Stimulated activated CD8-positive, alpha-beta memory T cell treated with anti-CD3 and anti-CD28 coated beads, Interleukin-15, amount 100 ng/mL, for 24 hours (primary cell): ENCODE data around the gene BMPR2.
"Not testable (repeated sequence)": the region's sequence is repeated elsewhere in the genome, so short reads cannot be mapped to it uniquely, and the experiment has no call there.

ENCODE experiments used
- DNase-seq: peaks from one replicate; pipeline ENCODE4 v3.0.0-alpha.2; 2020; ENCODE audit warnings: low read depth

BMPR2 gene

GRCh38 chr2:202452744-202453143 is 76.6 kb downstream of the BMPR2 start:
- no peak for DNase-seq

GRCh38 chr2:202454536-202454935 is 78.4 kb downstream of the BMPR2 start:
- no peak for DNase-seq

GRCh38 chr2:202455114-202455513 is 79.0 kb downstream of the BMPR2 start:
- DNase-seq, result no peak

- DNase-seq, result no peak
Measured at GRCh38 chr2:202460119-202460518, 84.0 kb downstream of the BMPR2 start.

- DNase-seq, result no peak
Measured at GRCh38 chr2:202479090-202479489, 103.0 kb downstream of the BMPR2 start.

GRCh38 chr2:202479610-202480009 is 103.5 kb downstream of the BMPR2 start:
- no peak for DNase-seq

GRCh38 chr2:202486351-202486750 is 110.2 kb downstream of the BMPR2 start:
- DNase-seq, result no peak

- no peak for DNase-seq
Measured at GRCh38 chr2:202488671-202489070, 112.5 kb downstream of the BMPR2 start.

GRCh38 chr2:202490479-202490878 is 114.4 kb downstream of the BMPR2 start:
- no peak for DNase-seq

GRCh38 chr2:202491514-202491913 is 115.4 kb downstream of the BMPR2 start:
- DNase-seq, result no peak

- DNase-seq, result no peak
Measured at GRCh38 chr2:202494300-202495229, 118.4 kb downstream of the BMPR2 start.

GRCh38 chr2:202495230-202495604 is 119.1 kb downstream of the BMPR2 start:
- no peak for DNase-seq

- not testable (repeated sequence) for DNase-seq
Measured at GRCh38 chr2:202496835-202497472, 120.8 kb downstream of the BMPR2 start.

GRCh38 chr2:202497473-202497866 is 121.3 kb downstream of the BMPR2 start:
- not testable (repeated sequence) for DNase-seq

- not testable (repeated sequence) for DNase-seq
Measured at GRCh38 chr2:202499841-202500240, 123.7 kb downstream of the BMPR2 start.

- not testable (repeated sequence) for DNase-seq
Measured at GRCh38 chr2:202503276-202503675, 127.1 kb downstream of the BMPR2 start.

- DNase-seq, result no peak
Measured at GRCh38 chr2:202508686-202509085, 132.6 kb downstream of the BMPR2 start.

GRCh38 chr2:202510911-202511310 is 134.8 kb downstream of the BMPR2 start:
- no peak for DNase-seq

- DNase-seq, result no peak
Measured at GRCh38 chr2:202512176-202512575, 136.0 kb downstream of the BMPR2 start.

GRCh38 chr2:202514732-202515131 is 138.6 kb downstream of the BMPR2 start:
- no peak for DNase-seq

- DNase-seq, result no peak
Measured at GRCh38 chr2:202519453-202519852, 143.3 kb downstream of the BMPR2 start.

- no peak for DNase-seq
Measured at GRCh38 chr2:202521470-202521869, 145.3 kb downstream of the BMPR2 start.

- DNase-seq, result no peak
Measured at GRCh38 chr2:202529389-202529788, 153.3 kb downstream of the BMPR2 start.
